Right lobe of liver (tissue), 6 donors: ENCODE measurements around the gene RBM39. TPM values are rescaled to one million over a fixed set of nuclear protein-coding genes. Genes with fewer than 3 reads are reported as not detected.
A peak's percentile ranks its signal among the peaks of the same experiment; 100 is the strongest.

Source experiments
- ATAC-seq, 4 donors: fragments of 200-7000 bp; cut with Tn5 transposase; one replicate each; pipeline ENCODE4 v1.9.1; 2020; ENCODE audit warnings: mild to moderate bottlenecking in 4 of 4, moderate library complexity in 4 of 4
- DNase-seq, 3 donors: peaks; one replicate each; pipeline ENCODE4 v3.0.0-alpha.2; 2020
- H3K27ac ChIP-seq, 3 donors: fragments of 200-600 bp; one replicate each; pipeline ENCODE4 v1.8.0; 2022
- H3K27me3 ChIP-seq, 2 donors: fragments of 200-600 bp; one replicate each; pipeline ENCODE4 v1.8.0; 2022
- H3K36me3 ChIP-seq, 4 donors: fragments of 200-600 bp; sonication (generic) in 1 of 4; one replicate each; pipeline versions ENCODE4 v1.5.1 to v1.8.0; 2017 to 2022; ENCODE audit warnings: control low read depth in 1 of 4
- H3K4me1 ChIP-seq, 4 donors: fragments of 200-600 bp; sonication (generic) in 1 of 4; one replicate each; pipeline versions ENCODE4 v1.5.1 to v1.8.0; 2017 to 2022; ENCODE audit warnings: control low read depth in 1 of 4
- H3K4me3 ChIP-seq, 3 donors: fragments of 200-600 bp; one replicate each; pipeline ENCODE4 v1.8.0; 2022
- H3K9me3 ChIP-seq, 4 donors: fragments of 200-600 bp; sonication (generic) in 1 of 4; one replicate each; pipeline versions ENCODE4 v1.5.1 to v1.8.0; 2017 to 2022; ENCODE audit warnings: control low read depth in 1 of 4
- POLR2A ChIP-seq: fragments of 450-650 bp; IDR thresholded peaks from one replicate; pipeline ENCODE4 v1.6.1; 2017; ENCODE audit warnings: antibody characterized with exemption, mild to moderate bottlenecking
- WGBS: methylation state at CpG from one replicate; pipeline ENCODE4 v1.1.6; 2018; ENCODE audit warnings: low coverage, low lambda C conversion rate; ENCODE audit not compliant: insufficient coverage; ENCODE audit errors: missing lambda C conversion rate; 5-methylcytosine and 5-hydroxymethylcytosine counted together
- intact Hi-C, 2 donors: fragments of 100-400 bp; cut with DNase I; formaldehyde crosslinking; loops; one replicate each; pipeline versions ENCODE4 v1.11.2 to v1.14.1; 2022
- total RNA-seq, 6 experiments: library from RNA; depleted of rRNA in 2 of 6; stranded (reverse); fragments of >200 nt in 2 of 6; fragmentation: NEBNext Ultra II Directional in 3 of 6; extraction: Animal tissue kit (Norgen Biotek cat#: 25700) in 3 of 6; gene quantifications; one replicate each; pipeline versions ENCODE4 v1.1.0 to v1.2.4, GENCODE V29; 2016 to 2023
- TF ChIP-seq, protein P1 (sequence below), 4 donors: fragments of 200-600 bp in 3 of 4; fragments of 450-650 bp in 1 of 4; IDR thresholded peaks; one replicate each; pipeline versions ENCODE4 v1.5.1 to v1.8.0; 2016 to 2022; ENCODE audit warnings: antibody characterized with exemption in 4 of 4, mild to moderate bottlenecking in 2 of 4
- donor health status: DM: no; HTN: yes; CAD: no.
- donor health status: DM: no; HTN: no; CAD: no.
- donor health status: DM: no; HTN: no; CAD: no.
- donor health status: DM: no; HTN: yes; CAD: no.
- donor health status: DM: no; HTN: yes; CAD: no.

The RBM39 gene
- total RNA-seq, 6 experiments from 2014 or later: 86.4 to 166 (median 120) TPM

DNA sequence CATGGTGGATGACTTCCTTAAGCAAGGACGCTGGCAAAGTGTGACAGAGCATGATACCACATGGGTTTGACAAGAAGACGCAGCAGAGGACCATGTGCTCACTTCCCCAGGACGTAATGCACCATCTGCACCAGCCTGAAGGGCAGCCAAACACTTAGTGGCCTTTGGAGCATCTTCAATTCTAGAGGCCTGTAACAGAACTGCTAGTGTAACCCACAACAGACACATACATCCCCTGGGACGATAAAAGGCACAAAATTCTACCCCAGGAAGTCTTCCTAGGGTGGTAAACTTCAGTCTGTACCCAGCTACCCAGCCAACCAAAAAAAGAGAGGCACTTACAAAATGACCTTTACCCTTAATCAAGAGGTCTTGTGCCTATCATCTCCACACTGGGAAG, 68.2 kb downstream of the RBM39 start:
- no CpG with 5 or more reads among the region's 4 CpGs for WGBS
- H3K27me3 ChIP-seq: no peaks in the 10 kb centered on the region
- no peaks in the 10 kb centered on the region for H3K9me3 ChIP-seq
- intact Hi-C loops: no loop called here
- TF ChIP-seq, protein P1, sequence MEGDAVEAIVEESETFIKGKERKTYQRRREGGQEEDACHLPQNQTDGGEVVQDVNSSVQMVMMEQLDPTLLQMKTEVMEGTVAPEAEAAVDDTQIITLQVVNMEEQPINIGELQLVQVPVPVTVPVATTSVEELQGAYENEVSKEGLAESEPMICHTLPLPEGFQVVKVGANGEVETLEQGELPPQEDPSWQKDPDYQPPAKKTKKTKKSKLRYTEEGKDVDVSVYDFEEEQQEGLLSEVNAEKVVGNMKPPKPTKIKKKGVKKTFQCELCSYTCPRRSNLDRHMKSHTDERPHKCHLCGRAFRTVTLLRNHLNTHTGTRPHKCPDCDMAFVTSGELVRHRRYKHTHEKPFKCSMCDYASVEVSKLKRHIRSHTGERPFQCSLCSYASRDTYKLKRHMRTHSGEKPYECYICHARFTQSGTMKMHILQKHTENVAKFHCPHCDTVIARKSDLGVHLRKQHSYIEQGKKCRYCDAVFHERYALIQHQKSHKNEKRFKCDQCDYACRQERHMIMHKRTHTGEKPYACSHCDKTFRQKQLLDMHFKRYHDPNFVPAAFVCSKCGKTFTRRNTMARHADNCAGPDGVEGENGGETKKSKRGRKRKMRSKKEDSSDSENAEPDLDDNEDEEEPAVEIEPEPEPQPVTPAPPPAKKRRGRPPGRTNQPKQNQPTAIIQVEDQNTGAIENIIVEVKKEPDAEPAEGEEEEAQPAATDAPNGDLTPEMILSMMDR (IDR thresholded peaks at IDR 0.05): no peak
- TF ChIP-seq POLR2A: no peak
- ATAC-seq: no peak
- H3K4me3 ChIP-seq: no peak overlapping the region
- no peak overlapping the region for H3K27ac ChIP-seq
- peaks cover 0 to 66% (median 21%) of the 10 kb centered on the region in 4 donors for H3K36me3 ChIP-seq
- H3K4me1 ChIP-seq: no peaks in the 10 kb centered on the region
- peak in 1 of 3 donors; percentile 30 for DNase-seq

DNA sequence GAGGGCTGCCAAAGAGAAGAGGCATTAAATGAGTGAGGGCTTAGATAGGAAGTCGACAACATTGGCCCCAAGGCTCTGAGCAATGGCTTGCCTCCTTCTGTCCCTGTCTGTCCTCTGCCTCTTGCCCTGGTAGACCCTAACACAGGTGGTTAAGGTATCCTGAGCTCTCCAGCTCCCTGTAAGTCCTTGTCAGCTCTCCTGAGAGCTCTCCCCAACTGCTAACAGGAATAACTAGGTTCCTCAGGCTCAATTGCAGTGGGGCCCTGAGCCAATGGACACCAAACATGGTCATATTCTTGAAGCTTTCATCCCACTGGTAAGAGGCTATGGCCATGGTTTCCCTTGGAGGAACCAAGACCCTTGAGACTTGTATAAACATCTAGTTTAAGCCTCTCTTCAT, 72.4 kb downstream of the RBM39 start:
- no peaks in the 10 kb centered on the region for H3K9me3 ChIP-seq
- no CpG with 5 or more reads among the region's 1 CpG for WGBS
- no peak for ATAC-seq
- intact Hi-C loops: no loop called here
- H3K4me3 ChIP-seq: no peak overlapping the region
- no peaks in the 10 kb centered on the region for H3K4me1 ChIP-seq
- no peaks in the 10 kb centered on the region for H3K27me3 ChIP-seq
- TF ChIP-seq, protein P1 (IDR thresholded peaks at IDR 0.05): no peak
- no peak for TF ChIP-seq POLR2A
- DNase-seq: no peak
- no peak overlapping the region for H3K27ac ChIP-seq
- peaks cover 0 to 62% (median 17%) of the 10 kb centered on the region in 4 donors for H3K36me3 ChIP-seq

DNA sequence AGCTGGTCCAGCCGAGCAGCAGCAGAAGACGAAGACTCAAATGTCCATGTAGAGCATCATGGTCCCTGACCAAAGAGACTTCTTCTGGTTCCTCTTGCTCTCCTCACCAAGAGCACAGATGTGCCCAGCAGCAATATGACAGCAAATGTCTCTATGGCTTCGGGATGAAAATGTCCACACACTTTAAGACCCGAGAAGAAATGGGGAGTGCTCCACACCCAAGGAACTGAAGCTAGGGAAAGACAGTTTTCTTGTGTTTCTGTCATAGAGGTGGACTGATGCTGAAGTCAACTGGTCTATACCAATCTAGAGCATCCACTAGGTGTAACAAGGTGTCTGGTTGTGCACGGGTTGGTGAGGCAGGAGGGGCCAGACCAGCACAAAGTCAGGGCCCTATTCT, 72.8 kb downstream of the RBM39 start:
- TF ChIP-seq, protein P1 (IDR thresholded peaks at IDR 0.05): no peak
- no peak for TF ChIP-seq POLR2A
- Histone ChIP-seq H3K9me3 (no peaks in the 10 kb centered on the region), H3K4me3 (no peak overlapping the region), H3K27ac (no peak overlapping the region), H3K36me3 (peaks cover 0 to 58% (median 16%) of the 10 kb centered on the region in 4 donors), H3K4me1 (no peaks in the 10 kb centered on the region), H3K27me3 (no peaks in the 10 kb centered on the region)
- 87% methylated on average over 4 of the region's 5 CpGs for WGBS
- intact Hi-C loops: no loop called here
- ATAC-seq: no peak
- DNase-seq: no peak

DNA sequence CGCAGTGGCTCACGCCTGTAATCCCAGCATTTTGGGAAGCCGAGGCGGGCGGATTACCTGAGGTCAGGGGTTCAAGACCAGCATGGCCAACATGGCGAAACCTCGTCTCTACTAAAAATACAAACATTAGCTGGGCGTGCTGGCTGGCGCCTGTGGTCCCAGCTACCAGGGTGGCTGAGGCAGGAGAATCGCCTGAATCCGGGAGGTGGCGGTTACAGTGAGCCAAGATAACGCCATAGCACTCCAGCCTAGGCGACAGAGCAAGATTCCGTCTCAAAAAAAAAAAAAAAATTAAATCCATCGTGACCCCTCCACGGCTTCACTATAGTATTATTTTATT, 76.1 kb downstream of the RBM39 start:
- H3K36me3 ChIP-seq: peaks cover 0 to 26% (median 4%) of the 10 kb centered on the region in 4 donors
- TF ChIP-seq, protein P1 (IDR thresholded peaks at IDR 0.05): no peak
- no peak for TF ChIP-seq POLR2A
- H3K27ac ChIP-seq: no peak overlapping the region
- 99% methylated on average over 12 of the region's 17 CpGs for WGBS
- ATAC-seq (no peak), DNase-seq (no peak)
- no peaks in the 10 kb centered on the region for H3K27me3 ChIP-seq
- H3K4me1 ChIP-seq: peaks cover 0 to 25% (median 10%) of the 10 kb centered on the region in 4 donors
- intact Hi-C loops: no loop called here
- no peak overlapping the region for H3K4me3 ChIP-seq
- H3K9me3 ChIP-seq: no peaks in the 10 kb centered on the region
